NOMO-1 treated with dmso at 0.1 percent for 144 hours (cell line): ENCODE results near the gene GRIPAP1.

ENCODE experiments used
- DNase-seq: peaks from one replicate; lab custom pipeline; 2025; ENCODE audit not compliant: unreplicated experiment; lab: John Stamatoyannopoulos, UW

The GRIPAP1 gene

DNA sequence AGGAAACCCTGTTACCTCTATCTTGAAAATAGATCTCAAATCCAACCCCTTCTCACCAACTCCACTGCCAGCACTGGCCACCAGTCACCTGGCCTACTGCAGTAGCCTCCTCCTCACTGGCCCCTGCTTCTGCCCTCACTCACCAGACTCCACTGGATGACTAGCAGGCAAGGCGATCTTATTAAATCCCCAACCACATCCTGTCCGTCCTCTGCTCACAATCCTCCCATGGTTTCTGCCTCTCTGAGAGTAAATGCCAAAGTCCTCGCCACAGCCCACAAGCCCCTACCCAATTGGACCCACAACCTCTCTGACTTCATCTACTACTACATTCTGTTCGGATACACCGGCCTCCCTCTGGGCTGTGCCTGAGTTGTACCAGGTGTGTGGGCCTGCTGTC is 77.8 kb downstream of the GRIPAP1 start:
- DNase-seq: no peak

DNA sequence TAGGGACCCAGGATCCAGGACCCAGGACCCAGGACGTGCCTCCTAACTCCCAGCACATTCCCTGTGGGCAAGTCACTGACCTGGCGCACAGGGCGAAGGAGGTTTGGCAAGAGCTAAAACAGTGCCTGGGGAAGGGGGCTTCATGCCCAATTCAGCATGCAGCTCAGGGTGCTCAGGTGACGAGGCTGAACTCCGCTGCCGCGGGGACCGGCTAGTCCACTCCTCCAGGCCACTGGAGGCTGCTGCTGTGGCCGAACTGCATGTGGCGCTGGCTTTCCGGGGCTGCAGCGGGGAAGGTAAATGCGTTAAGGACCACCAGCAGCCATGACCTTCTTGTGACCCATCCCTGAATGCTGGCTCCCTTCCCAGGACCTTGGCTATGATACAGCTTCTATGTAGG is 78.3 kb downstream of the GRIPAP1 start:
- DNase-seq: no peak
